K562 (cell line): ENCODE data around the gene DIP2C. TPM values are rescaled to one million over a fixed set of nuclear protein-coding genes. Genes with fewer than 3 reads are reported as not detected.

Source experiments
- ATAC-seq: fragments of 200-7000 bp; cut with Tn5 transposase; 3 replicates; pipeline ENCODE4 v1.9.1; 2020; ENCODE audit warnings: moderate library complexity
- BruUV-seq: library from RNA; stranded (reverse); fragments of 400-500 nt; replicated peaks from 2 replicates; lab custom pipeline; 2021; lab: Mats Ljungman, UMichigan
- CTCF ChIA-PET: fragments of 300-600 bp; formaldehyde crosslinking; extraction: SDS; loops from one replicate; lab custom pipeline; 2021; ENCODE audit warnings: low intra/inter-chr PET ratio; lab: Yijun Ruan, JAX
- POLR2A ChIA-PET: fragments of 300-600, 350-650 bp; sonication (Branson Sonifier 250); formaldehyde crosslinking; extraction: SDS; loops from one replicate; lab custom pipeline; 2021; ENCODE audit warnings: antibody characterized with exemption, inconsistent platforms; lab: Yijun Ruan, JAX
- DNase-seq, 4 experiments: peaks; one replicate each; pipeline versions ENCODE4 v3.0.0 to v3.0.0-alpha.2; 2011 to 2018; ENCODE audit warnings: low spot score in 3 of 4, mixed read lengths in 3 of 4; ENCODE audit errors: extremely low read depth in 1 of 4
- FAIRE-seq: peaks from 2 replicates; lab custom pipeline; 2011; peaks lifted over from hg19 to GRCh38; lab: Jason Lieb, UNC
- H2AFZ ChIP-seq: 2 replicates; pipeline ENCODE4 v1.6.0; 2011; ENCODE audit warnings: low read depth, low read length, control low read depth, inconsistent platforms
- H3K27ac ChIP-seq: fragments of 200-600 bp; 3 replicates; pipeline ENCODE4 v1.8.0; 2011; ENCODE audit warnings: low read depth, mild to moderate bottlenecking, control low read depth, inconsistent platforms, low read length, moderate library complexity, mixed read lengths; ENCODE audit errors: extremely low read depth
- H3K27me3 ChIP-seq, 2 experiments: fragments of 300-600 bp in 1 of 2; 2 replicates in 1 of 2; 3 replicates in 1 of 2; pipeline versions ENCODE4 v1.6.0 to v1.8.0; 2011; ENCODE audit warnings: inconsistent platforms in 2 of 2, low read length in 2 of 2, mild to moderate bottlenecking in 1 of 2, mixed read lengths in 1 of 2, moderate library complexity in 1 of 2; ENCODE audit not compliant: control insufficient read depth in 2 of 2, insufficient read depth in 2 of 2
- H3K36me3 ChIP-seq: fragments of 300-600 bp; 3 replicates; pipeline ENCODE4 v1.8.0; 2011; ENCODE audit warnings: mild to moderate bottlenecking, low read length, inconsistent platforms; ENCODE audit not compliant: control insufficient read depth, insufficient read depth
- H3K4me1 ChIP-seq, 2 experiments: fragments of 200-600 bp in 1 of 2; replicated peaks in 1 of 2; 2 replicates in 1 of 2; 3 replicates in 1 of 2; pipeline versions ENCODE4 v1.5.1 to v1.8.0; 2011; ENCODE audit warnings: inconsistent platforms in 2 of 2, low read length in 2 of 2, mild to moderate bottlenecking in 1 of 2, mixed read lengths in 1 of 2, moderate library complexity in 1 of 2; ENCODE audit not compliant: control insufficient read depth in 2 of 2, insufficient read depth in 2 of 2
- H3K4me2 ChIP-seq: 2 replicates; pipeline ENCODE4 v1.6.1; 2011; ENCODE audit warnings: low read length, control low read depth, inconsistent platforms, mixed read lengths; ENCODE audit not compliant: insufficient read depth
- H3K4me3 ChIP-seq: fragments of 200-600 bp; sonication (generic), shearing (Covaris generic); 2 replicates; pipeline ENCODE4 v1.5.1; 2016; ENCODE audit warnings: control low read depth, inconsistent platforms
- H3K79me2 ChIP-seq: fragments of 200-600 bp; 3 replicates; pipeline ENCODE4 v1.8.0; 2011; ENCODE audit warnings: low read length, inconsistent platforms; ENCODE audit not compliant: control insufficient read depth, insufficient read depth
- H3K9ac ChIP-seq, 2 experiments: 2 replicates each; pipeline versions ENCODE4 v1.6.0 to v1.6.1; 2011; ENCODE audit warnings: low read depth in 2 of 2, low read length in 2 of 2, control low read depth in 1 of 2, inconsistent platforms in 1 of 2, mild to moderate bottlenecking in 1 of 2, mixed read lengths in 1 of 2; ENCODE audit not compliant: insufficient read depth in 1 of 2
- H3K9me1 ChIP-seq: one replicate; pipeline ENCODE4 v1.6.0; 2011; ENCODE audit warnings: inconsistent platforms, mild to moderate bottlenecking, low read length, moderate library complexity; ENCODE audit not compliant: control insufficient read depth, insufficient read depth
- H3K9me3 ChIP-seq: replicated peaks from 2 replicates; pipeline ENCODE4 v1.5.1; 2011; ENCODE audit warnings: low read depth, low read length, inconsistent platforms; ENCODE audit not compliant: control insufficient read depth, insufficient read depth
- H4K20me1 ChIP-seq: replicated peaks from 2 replicates; pipeline ENCODE4 v1.6.1; 2011; ENCODE audit warnings: low read length, inconsistent platforms, mixed read lengths; ENCODE audit not compliant: control insufficient read depth, insufficient read depth
- DDX20 ChIP-seq: fragments of 450-650 bp; IDR thresholded peaks from 2 replicates; pipeline ENCODE4 v1.6.1; 2016; ENCODE audit warnings: missing genetic modification characterization, low read depth, mild to moderate bottlenecking, missing compliant biosample characterization, moderate library complexity
- ETS2 ChIP-seq: IDR thresholded peaks from 2 replicates; pipeline ENCODE4 v1.6.1; 2016; ENCODE audit warnings: borderline replicate concordance, missing genetic modification characterization, mild to moderate bottlenecking, moderate library complexity, missing compliant biosample characterization; ENCODE audit not compliant: poor library complexity, severe bottlenecking
- FOXM1 ChIP-seq, 2 experiments: fragments of 450-650 bp in 1 of 2; sonication (generic) in 1 of 2; formaldehyde crosslinking in 1 of 2; IDR thresholded peaks; 2 replicates each; pipeline versions ENCODE4 v1.6.1 to v1.9.0; 2017 to 2022; ENCODE audit warnings: low read depth in 2 of 2, mild to moderate bottlenecking in 2 of 2, missing genetic modification reagents in 1 of 2, moderate library complexity in 1 of 2
- MTA3 ChIP-seq: fragments of 450-650 bp; formaldehyde crosslinking; IDR thresholded peaks from 2 replicates; pipeline ENCODE4 v1.6.1; 2017; ENCODE audit warnings: mild to moderate bottlenecking, borderline replicate concordance
- NCOA4 ChIP-seq: fragments of 450-650 bp; IDR thresholded peaks from 2 replicates; pipeline ENCODE4 v1.6.1; 2018; ENCODE audit warnings: mild to moderate bottlenecking; ENCODE audit not compliant: partially characterized antibody
- NELFE ChIP-seq: IDR thresholded peaks from 2 replicates; pipeline ENCODE4 v1.6.1; 2011; ENCODE audit warnings: mild to moderate bottlenecking; ENCODE audit not compliant: insufficient read depth, insufficient read length
- NONO ChIP-seq, 2 experiments: fragments of 200-400 bp in 1 of 2; fragments of 450-650 bp in 1 of 2; formaldehyde crosslinking in 1 of 2; IDR thresholded peaks; 2 replicates each; pipeline ENCODE4 v1.6.1; 2017; ENCODE audit warnings: low read depth in 2 of 2, mild to moderate bottlenecking in 2 of 2, moderate library complexity in 2 of 2, low read length in 1 of 2
- SMARCE1 ChIP-seq: fragments of 450-650 bp; IDR thresholded peaks from 2 replicates; pipeline ENCODE4 v1.7.1; 2016; ENCODE audit warnings: mild to moderate bottlenecking
- TCF7L2 ChIP-seq: fragments of 150-350 bp; IDR thresholded peaks from 2 replicates; pipeline ENCODE4 v1.6.1; 2016; ENCODE audit warnings: low read depth, mild to moderate bottlenecking, low read length, moderate library complexity
- ZC3H11A ChIP-seq: IDR thresholded peaks from 2 replicates; pipeline ENCODE4 v1.6.1; 2012; ENCODE audit warnings: low read depth, low read length, improper control_type of control experiment
- ZNF175 ChIP-seq: fragments of 200-800 bp; sonication (Bioruptor generic); IDR thresholded peaks from 2 replicates; pipeline ENCODE4 v1.6.1; 2016; ENCODE audit warnings: low read depth, mild to moderate bottlenecking, missing genetic modification characterization, missing compliant biosample characterization
- ZNF232 ChIP-seq: sonication (generic); formaldehyde crosslinking; IDR thresholded peaks from 2 replicates; pipeline ENCODE4 v1.8.0; 2022; ENCODE audit warnings: mild to moderate bottlenecking, missing genetic modification reagents
- WGBS: fragments of 100-300 bp; shearing (Covaris generic); methylation state at CpG from one replicate; pipeline ENCODE4 v1.1.6; 2016; ENCODE audit warnings: low coverage, mixed read lengths; ENCODE audit not compliant: insufficient coverage; ENCODE audit errors: missing lambda C conversion rate; 5-methylcytosine and 5-hydroxymethylcytosine counted together
- in situ Hi-C: fragments of 300-500 bp; cut with MboI; formaldehyde crosslinking; loops from 4 replicates; pipeline ENCODE4 v1.15.0; 2018; ENCODE audit warnings: inconsistent platforms, mixed read lengths
- intact Hi-C: fragments of 100-400 bp; cut with micrococcal nuclease; formaldehyde crosslinking; loops from 2 replicates; pipeline ENCODE4 v1.14.2; 2022
- polyA plus RNA-seq, 8 experiments: library from polyadenylated mRNA; depleted of rRNA in 4 of 8; stranded (reverse) in 5 of 8; unstranded in 3 of 8; fragments of >200 nt; fragmentation: Nextera tagmentation in 2 of 8; fragmentation: Illumina TruSeq in 1 of 8; extraction: Ambion mirVana in 2 of 8; extraction: Trizol in 1 of 8; gene quantifications; 2 replicates each; pipeline versions ENCODE4 v1.2.1 to v1.2.3, GENCODE V29; 2011 to 2014; ENCODE audit warnings: inconsistent platforms in 1 of 8, missing spikeins in 1 of 8
- total RNA-seq, 7 experiments: library from RNA; depleted of rRNA in 6 of 7; stranded (reverse); fragments of >200 nt in 6 of 7; fragmentation: Illumina TruSeq in 2 of 7; extraction: Trizol in 2 of 7; gene quantifications; 2 replicates each; pipeline versions ENCODE4 v1.2.1 to v1.2.3, GENCODE V29; 2011 to 2021; ENCODE audit warnings: low replicate concordance in 1 of 7
- TF ChIP-seq, protein P1 (sequence below): fragments of 250-450 bp; sonication (Bioruptor Pico); IDR thresholded peaks from 2 replicates; pipeline ENCODE4 v1.4.0; 2020; ENCODE audit warnings: mild to moderate bottlenecking, moderate library complexity, borderline replicate concordance
- TF ChIP-seq, protein P2 (sequence below): sonication (generic); formaldehyde crosslinking; IDR thresholded peaks from 2 replicates; pipeline ENCODE4 v1.8.0; 2023; ENCODE audit warnings: mild to moderate bottlenecking, missing genetic modification reagents

The DIP2C gene
- total and polyA plus RNA-seq, 9 of the 15 experiments (the other 6 are each of a cell fraction or from before 2014, with no cell fraction given): 0.01 TPM; not detected in 8

DNA sequence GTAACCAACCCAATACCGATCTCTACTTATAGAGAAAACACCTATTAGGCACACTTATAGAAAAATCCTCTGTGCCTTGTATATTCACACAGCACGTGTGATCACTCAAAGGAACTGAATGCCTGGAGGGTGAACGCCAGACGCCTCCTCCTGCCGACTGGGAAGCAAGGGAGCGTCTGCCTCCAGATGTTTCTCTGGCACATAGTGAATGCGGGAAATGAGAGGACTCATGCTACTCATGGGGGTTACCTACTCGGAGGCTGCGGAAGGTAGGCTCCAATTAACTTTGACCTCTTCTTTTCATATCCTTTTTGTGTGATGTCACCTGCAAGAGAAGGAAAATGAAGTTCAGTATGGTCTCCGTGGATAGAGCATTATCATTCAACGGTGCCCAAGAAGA lies 203.3 kb downstream of the DIP2C start:
- H3K36me3 ChIP-seq: no peaks in the 10 kb centered on the region
- no TSS peak for BruUV-seq
- H4K20me1 ChIP-seq: peaks cover 4% of the 10 kb centered on the region

DNA sequence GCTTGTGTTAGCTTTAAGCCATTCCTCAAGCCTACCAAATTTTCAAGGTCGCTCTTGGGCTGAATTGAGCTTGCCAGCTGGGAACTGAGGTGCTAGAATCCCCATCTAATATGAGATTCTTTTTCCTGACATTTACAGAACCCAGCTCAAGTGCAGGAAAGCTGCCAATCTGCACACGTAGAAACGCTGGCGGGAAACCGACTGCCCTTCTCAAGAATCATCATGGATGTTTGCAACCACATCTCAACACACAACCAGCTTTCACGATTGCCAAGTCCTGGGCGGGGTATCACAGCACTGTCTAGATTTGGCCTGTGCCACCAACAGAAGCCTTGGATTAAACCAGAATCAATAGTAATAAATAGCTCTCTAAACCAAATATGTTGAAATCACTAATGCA lies 203.7 kb downstream of the DIP2C start:
- ATAC-seq: no peak
- 1% methylated on average over 7 of the region's 7 CpGs for WGBS
- Histone ChIP-seq H3K27ac (no peak overlapping the region), H3K9ac (no peak overlapping the region), H3K4me3 (no peak overlapping the region), H2AFZ (no peak overlapping the region), H3K4me1 (peaks cover 0 to 6% of the 10 kb centered on the region in 2 experiments; a peak in 2 of 5 replicates), H4K20me1 (peaks cover 1% of the 10 kb centered on the region), H3K9me1 (no peaks in the 10 kb centered on the region), H3K27me3 (peaks cover 40 to 94% of the 10 kb centered on the region in 2 experiments; a peak in 4 of 5 replicates), H3K79me2 (no peaks in the 10 kb centered on the region), H3K4me2 (no peak overlapping the region), H3K36me3 (no peaks in the 10 kb centered on the region), H3K9me3 (no peaks in the 10 kb centered on the region)
- no peak for DNase-seq
- no peak for FAIRE-seq
- POLR2A ChIA-PET: no interaction called here
- in situ Hi-C loops: no loop called here
- intact Hi-C loops: no loop called here
- CTCF ChIA-PET: no interaction called here
- BruUV-seq: no TSS peak
- no peak for TF ChIP-seq MTA3
- no peak for TF ChIP-seq DDX20 (tag)
- TF ChIP-seq NELFE: no peak
- TF ChIP-seq TCF7L2: no peak
- TF ChIP-seq, protein P1, sequence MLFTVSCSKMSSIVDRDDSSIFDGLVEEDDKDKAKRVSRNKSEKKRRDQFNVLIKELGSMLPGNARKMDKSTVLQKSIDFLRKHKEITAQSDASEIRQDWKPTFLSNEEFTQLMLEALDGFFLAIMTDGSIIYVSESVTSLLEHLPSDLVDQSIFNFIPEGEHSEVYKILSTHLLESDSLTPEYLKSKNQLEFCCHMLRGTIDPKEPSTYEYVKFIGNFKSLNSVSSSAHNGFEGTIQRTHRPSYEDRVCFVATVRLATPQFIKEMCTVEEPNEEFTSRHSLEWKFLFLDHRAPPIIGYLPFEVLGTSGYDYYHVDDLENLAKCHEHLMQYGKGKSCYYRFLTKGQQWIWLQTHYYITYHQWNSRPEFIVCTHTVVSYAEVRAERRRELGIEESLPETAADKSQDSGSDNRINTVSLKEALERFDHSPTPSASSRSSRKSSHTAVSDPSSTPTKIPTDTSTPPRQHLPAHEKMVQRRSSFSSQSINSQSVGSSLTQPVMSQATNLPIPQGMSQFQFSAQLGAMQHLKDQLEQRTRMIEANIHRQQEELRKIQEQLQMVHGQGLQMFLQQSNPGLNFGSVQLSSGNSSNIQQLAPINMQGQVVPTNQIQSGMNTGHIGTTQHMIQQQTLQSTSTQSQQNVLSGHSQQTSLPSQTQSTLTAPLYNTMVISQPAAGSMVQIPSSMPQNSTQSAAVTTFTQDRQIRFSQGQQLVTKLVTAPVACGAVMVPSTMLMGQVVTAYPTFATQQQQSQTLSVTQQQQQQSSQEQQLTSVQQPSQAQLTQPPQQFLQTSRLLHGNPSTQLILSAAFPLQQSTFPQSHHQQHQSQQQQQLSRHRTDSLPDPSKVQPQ (CRISPR knock-in tag): no peak
- no peak for TF ChIP-seq NONO (IDR thresholded peaks at IDR 0.05; ENCODE audit: low read depth in 2 of 2, low read length in 1 of 2)
- TF ChIP-seq, protein P2, sequence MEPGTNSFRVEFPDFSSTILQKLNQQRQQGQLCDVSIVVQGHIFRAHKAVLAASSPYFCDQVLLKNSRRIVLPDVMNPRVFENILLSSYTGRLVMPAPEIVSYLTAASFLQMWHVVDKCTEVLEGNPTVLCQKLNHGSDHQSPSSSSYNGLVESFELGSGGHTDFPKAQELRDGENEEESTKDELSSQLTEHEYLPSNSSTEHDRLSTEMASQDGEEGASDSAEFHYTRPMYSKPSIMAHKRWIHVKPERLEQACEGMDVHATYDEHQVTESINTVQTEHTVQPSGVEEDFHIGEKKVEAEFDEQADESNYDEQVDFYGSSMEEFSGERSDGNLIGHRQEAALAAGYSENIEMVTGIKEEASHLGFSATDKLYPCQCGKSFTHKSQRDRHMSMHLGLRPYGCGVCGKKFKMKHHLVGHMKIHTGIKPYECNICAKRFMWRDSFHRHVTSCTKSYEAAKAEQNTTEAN: no peak
- no peak for TF ChIP-seq ZC3H11A
- no peak for TF ChIP-seq ZNF232 (CRISPR knock-in tag)
- no peak for TF ChIP-seq ZNF175 (CRISPR knock-in tag)
- TF ChIP-seq NCOA4: no peak

More for the DNA sequence above, 203.3 kb downstream of the DIP2C start:
- Histone ChIP-seq H3K79me2 (no peaks in the 10 kb centered on the region), H3K9ac (no peak overlapping the region), H2AFZ (no peak overlapping the region), H3K9me3 (no peaks in the 10 kb centered on the region), H3K27me3 (peaks cover 38 to 94% of the 10 kb centered on the region in 2 experiments; a peak in 4 of 5 replicates), H3K4me1 (peaks cover 0 to 6% of the 10 kb centered on the region in 2 experiments; a peak in 2 of 5 replicates), H3K4me3 (no peak overlapping the region), H3K4me2 (no peak overlapping the region), H3K27ac (no peak overlapping the region), H3K9me1 (no peaks in the 10 kb centered on the region)
- no peak for DNase-seq
- ChIA-PET POLR2A (no interaction called here), CTCF (no interaction called here)
- no peak for TF ChIP-seq SMARCE1
- no peak for TF ChIP-seq FOXM1 (IDR thresholded peaks at IDR 0.05; ENCODE audit: low read depth)
- no peak for TF ChIP-seq FOXM1 (CRISPR knock-in tag; IDR thresholded peaks at IDR 0.05; ENCODE audit: low read depth)
- TF ChIP-seq ETS2: no peak
- in situ Hi-C loops (no loop called here), intact Hi-C loops (no loop called here)
- FAIRE-seq: no peak
- no peak for ATAC-seq
- 0% methylated on average over 11 of the region's 11 CpGs for WGBS
